Measurements from ENCODE around the gene INPP4B.

INPP4B gene

DNA sequence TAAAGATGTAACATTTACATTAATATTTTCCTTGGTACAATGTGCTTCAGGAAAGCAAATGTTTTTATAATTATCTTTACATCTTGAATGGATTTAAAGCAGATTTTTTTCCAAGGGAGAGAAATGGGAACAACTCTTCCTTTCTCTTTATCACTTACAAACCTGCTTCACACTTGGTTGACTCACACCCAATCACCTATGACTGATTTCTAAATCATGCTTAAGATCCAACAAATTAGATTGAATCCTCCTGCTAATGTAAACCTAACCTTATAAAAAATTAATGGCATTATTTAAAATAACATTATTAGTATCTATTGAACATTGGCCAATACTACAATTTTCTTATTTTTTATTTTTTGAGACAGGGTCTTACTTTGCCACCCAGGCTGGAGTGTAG lies 127.1 kb downstream of the INPP4B start:
- TF ChIP-seq, protein P1, sequence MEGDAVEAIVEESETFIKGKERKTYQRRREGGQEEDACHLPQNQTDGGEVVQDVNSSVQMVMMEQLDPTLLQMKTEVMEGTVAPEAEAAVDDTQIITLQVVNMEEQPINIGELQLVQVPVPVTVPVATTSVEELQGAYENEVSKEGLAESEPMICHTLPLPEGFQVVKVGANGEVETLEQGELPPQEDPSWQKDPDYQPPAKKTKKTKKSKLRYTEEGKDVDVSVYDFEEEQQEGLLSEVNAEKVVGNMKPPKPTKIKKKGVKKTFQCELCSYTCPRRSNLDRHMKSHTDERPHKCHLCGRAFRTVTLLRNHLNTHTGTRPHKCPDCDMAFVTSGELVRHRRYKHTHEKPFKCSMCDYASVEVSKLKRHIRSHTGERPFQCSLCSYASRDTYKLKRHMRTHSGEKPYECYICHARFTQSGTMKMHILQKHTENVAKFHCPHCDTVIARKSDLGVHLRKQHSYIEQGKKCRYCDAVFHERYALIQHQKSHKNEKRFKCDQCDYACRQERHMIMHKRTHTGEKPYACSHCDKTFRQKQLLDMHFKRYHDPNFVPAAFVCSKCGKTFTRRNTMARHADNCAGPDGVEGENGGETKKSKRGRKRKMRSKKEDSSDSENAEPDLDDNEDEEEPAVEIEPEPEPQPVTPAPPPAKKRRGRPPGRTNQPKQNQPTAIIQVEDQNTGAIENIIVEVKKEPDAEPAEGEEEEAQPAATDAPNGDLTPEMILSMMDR (IDR thresholded peaks at IDR 0.05; ENCODE audit: borderline replicate concordance, insufficient read depth, low read depth, low read length), result no peak
- H3K4me3 ChIP-seq (ENCODE audit: low read depth, low read length), result no peak overlapping the region

DNA sequence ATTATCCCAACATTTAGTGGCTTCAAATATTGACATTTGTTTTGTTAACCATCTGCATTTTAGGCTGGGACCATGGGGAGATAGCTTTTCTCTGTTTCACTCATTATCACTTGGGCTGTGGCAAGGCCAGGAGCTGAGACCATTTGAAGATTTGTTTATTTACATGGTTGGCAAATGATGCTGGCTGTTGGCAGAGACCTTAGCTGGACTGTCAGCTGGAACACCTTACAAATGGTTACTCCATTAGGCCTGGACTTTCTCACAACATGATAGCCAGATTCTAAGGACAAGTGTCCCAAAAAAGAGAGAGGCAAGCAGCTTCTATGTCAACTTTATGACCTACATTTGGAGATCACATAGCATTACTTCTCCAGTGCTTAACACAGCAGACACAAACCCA lies 130.4 kb downstream of the INPP4B start:
- TF ChIP-seq, protein P1 (IDR thresholded peaks at IDR 0.05; ENCODE audit: borderline replicate concordance, insufficient read depth, low read depth, low read length), result no peak
- H3K4me3 ChIP-seq (ENCODE audit: low read depth, low read length), result no peak overlapping the region

DNA sequence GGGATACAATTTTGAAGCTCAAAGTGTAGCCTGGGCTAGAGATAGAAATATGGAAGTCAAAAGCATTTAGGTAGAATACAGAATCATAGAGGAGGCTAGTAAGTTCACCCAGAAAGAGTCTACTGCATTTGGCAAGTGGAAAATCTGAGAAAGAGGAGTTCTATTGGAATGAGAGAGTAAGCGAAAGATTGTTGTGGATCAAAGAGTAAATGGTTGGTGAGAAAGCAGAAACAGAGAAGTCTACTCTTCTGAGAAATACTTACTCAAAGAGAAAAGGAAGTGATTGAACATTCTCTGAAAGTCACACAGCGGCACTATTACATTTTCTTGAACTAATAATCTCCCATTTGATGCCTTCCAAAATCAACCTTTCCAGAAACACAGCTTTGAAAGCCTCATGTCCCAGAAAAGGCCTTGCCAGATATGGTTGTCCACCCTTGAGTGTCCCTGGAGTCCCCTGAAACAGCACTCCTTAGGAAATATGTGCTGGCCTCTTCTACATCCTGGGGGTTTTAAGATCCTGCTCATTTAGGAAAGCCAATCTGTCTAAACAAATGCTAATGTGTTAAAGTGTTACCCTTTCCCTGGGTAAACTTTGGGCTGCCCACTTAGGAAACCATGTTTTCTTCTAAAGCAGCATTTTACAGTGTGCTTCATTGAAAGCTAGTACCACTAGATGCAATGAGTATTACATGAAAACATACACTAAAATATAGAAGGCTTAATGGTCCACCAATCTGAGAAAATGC lies 132.6 kb downstream of the INPP4B start:
- no peak overlapping the region for H3K4me3 ChIP-seq (ENCODE audit: low read depth, low read length)
- TF ChIP-seq, protein P1 (IDR thresholded peaks at IDR 0.05; ENCODE audit: borderline replicate concordance, insufficient read depth, low read depth, low read length), result no peak

DNA sequence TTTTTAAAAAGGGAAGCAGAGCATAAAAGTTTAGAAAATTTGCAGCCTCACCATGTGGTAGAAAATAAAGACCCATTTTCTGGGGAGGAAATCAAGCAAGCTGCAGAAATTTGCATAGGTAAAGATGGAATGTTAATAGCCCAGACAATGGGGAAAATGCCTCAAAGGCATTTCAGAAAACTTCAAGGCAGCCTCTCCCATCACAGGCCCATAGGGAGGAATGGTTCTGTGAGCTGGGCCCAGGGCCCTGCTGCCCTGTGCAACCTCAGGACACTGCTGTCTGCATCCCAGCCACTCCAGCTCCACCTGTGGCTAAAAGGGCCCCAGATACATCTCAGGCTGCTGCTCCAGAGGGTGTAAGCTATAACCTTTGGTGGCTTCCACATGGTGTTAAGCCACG lies 137.9 kb downstream of the INPP4B start:
- TF ChIP-seq, protein P1 (IDR thresholded peaks at IDR 0.05; ENCODE audit: borderline replicate concordance, insufficient read depth, low read depth, low read length), result no peak
- H3K4me3 ChIP-seq (ENCODE audit: low read depth, low read length), result no peak overlapping the region

DNA sequence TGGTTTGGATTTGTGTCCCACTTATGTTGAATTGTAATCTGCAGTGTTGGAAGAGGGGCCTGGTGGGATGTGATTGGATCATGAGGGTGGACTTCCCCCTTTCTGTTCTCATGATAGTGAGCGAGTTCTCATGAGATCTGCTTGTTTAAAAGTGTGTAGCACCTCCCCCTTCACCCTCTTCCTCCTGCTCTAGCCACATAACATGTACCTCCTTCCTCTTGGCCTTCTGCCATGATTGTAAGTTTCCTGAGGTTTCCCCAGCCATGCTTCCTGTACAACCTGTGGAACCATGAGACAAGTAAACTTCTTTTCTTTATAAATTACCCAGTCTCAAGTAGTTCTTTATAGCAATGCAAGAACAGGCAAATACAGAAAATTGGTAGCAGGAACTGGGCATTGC lies 138.7 kb downstream of the INPP4B start:
- TF ChIP-seq, protein P1 (IDR thresholded peaks at IDR 0.05; ENCODE audit: borderline replicate concordance, insufficient read depth, low read depth, low read length), result no peak
- no peak overlapping the region for H3K4me3 ChIP-seq (ENCODE audit: low read depth, low read length)

DNA sequence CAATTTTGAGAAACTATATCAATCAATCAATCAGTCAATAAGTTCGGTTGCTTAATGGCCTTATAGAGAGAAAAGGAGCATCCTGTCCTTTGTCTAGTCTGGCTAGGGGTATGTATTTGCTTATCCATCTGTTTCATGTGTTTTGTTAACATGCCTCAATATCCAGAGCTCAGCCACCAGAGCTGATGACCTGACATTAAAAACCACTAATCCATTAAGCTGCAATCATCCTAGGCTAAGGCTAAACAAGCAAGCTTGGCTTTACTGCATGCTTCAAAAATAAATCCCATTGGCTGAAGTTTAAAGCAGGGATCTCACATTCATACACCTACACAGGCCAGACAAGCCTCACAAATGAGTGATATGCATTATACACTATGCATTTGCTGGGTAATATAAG lies 139.7 kb downstream of the INPP4B start:
- TF ChIP-seq, protein P1 (IDR thresholded peaks at IDR 0.05; ENCODE audit: borderline replicate concordance, insufficient read depth, low read depth, low read length), result no peak

DNA sequence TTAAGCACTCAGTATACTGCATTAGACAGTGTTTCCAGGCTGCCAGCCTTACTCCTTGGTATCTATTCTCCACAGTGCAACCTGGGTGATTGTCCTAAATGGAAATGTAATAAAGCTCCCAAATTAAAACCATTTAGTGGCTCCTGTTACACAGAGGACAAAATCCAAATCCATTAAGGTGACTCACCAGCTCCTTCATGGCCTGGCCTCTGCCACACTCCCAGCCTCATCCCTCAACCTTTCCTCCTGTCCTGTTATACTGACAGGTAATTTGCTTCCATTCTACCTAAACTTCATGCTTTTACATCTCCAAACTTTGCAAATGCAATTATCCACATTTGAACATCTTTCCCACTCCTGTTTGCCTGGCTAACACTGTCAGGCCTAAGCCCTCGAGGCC lies 140.3 kb downstream of the INPP4B start:
- TF ChIP-seq, protein P1 (IDR thresholded peaks at IDR 0.05; ENCODE audit: borderline replicate concordance, insufficient read depth, low read depth, low read length), result no peak

More for the DNA sequence above, 139.7 kb downstream of the INPP4B start:
- no peak overlapping the region for H3K4me3 ChIP-seq (ENCODE audit: low read depth, low read length)

More for the DNA sequence above, 140.3 kb downstream of the INPP4B start:
- H3K4me3 ChIP-seq (ENCODE audit: low read depth, low read length), result no peak overlapping the region

Measured in GM12875 (cell line).